Pulmonary artery endothelial cell (primary cell): ENCODE measurements around the gene RNF213. TPM values are rescaled to one million over a fixed set of nuclear protein-coding genes. Genes with fewer than 3 reads are reported as not detected.

Experiments used
- DNase-seq: peaks from one replicate; pipeline ENCODE4 v3.0.0-alpha.2; 2011; ENCODE audit warnings: low read depth, low spot score
- total RNA-seq: library from RNA; depleted of rRNA; stranded (reverse); fragments of >200 nt; gene quantifications from 2 replicates; pipeline ENCODE4 v1.2.3, GENCODE V29; 2014

RNF213 gene
- total RNA-seq, 1 donor from 2014 or later, result 94.8 TPM

DNA sequence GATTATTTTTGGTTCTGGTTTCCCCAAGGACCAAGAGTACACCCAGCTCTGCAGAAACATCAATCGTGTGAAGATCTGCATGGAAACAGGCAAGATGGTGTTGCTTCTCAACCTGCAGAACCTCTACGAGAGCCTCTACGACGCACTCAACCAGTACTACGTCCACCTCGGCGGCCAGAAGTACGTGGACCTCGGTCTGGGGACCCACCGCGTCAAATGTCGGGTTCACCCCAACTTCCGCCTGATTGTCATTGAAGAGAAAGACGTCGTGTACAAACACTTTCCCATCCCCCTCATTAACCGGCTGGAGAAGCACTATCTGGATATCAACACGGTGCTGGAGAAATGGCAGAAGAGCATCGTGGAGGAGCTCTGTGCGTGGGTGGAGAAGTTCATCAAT lies 86.9 kb downstream of the RNF213 start:
- no peak for DNase-seq

DNA sequence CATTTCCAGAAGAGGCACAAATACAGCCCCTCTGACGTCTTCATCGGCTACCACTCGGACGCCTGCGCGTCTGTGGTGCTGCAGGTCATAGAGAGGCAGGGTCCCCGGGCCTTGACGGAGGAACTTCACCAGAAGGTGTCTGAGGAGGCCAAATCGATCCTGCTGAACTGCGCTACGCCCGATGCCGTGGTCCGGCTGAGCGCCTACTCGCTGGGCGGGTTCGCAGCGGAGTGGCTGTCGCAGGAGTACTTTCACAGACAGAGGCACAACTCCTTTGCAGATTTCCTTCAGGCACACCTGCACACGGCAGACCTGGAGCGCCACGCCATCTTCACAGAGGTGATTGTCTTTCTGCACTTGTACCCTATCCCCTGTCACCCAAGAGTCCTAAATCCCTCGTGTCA lies 87.3 kb downstream of the RNF213 start:
- DNase-seq, result no peak

DNA sequence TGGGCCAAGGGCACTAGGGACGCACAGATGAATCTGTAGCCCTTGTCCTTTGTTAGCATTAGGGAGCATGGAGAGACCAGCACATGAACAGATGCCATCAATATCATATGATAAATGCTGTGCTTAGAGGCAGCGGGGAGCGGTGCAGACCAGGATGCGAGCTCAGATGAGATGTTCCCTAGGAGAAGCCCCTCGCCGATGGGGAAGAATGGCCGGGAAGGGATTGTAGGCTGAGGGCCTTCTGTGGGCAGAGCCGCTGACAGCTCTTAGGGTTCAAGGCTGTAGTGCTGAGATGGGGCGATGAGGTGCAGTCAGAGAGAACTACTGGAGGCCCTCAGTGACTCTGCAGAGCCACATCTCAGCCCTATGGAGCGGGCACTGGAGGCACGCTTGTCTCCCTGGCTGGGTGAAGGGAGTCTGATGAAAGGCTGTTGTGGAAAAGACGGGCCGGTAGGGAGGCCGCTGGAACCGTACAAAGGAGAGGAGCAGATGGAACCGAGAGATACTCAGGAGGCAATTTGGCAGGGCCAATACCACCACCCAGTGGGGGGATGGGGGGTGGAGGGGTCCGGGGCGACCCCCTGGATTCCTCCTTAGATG lies 88.0 kb downstream of the RNF213 start:
- no peak for DNase-seq

DNA sequence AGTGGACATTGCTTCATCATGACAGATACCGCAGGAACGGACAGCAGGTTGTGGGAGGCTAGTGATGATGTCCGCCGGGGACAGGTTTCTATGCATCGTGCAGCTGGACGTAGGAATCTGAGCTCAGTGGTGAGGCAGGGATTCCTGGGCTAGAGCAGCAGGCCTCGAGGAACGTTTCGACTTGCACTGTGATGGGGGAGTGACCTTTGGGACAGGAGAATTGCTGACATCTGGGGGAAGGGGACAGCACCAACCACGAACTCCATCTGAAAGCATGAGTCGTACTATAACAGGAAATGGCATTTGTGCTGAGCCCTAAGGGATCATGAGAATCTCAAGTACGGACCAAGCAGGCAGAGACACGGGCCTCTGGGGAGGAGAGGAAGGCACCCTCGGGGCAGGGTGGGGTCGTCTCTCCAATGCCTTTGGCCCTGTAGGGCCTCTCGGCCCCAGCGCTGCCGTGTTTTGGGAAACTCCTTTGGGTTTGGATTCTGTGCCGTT lies 88.5 kb downstream of the RNF213 start:
- DNase-seq, result no peak

DNA sequence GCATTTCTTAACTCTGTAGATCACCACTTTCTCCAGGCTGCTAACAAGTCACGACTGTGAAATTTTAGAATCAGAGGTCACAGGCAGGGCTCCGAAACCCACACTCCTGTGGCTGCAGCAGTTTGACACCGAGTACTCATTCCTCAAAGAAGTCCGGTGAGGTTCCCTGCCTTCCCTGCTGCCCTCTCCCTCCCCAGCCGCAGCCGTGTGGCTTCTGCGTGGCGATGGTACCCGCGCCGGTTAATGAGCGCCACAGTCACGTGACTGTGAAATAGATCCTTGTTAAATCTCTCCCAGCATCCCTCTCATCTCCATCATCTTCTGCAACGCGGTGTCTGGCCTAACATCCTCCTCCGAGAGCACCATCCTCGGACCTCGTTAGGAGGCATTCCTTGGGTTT lies 89.1 kb downstream of the RNF213 start:
- DNase-seq, result no peak

DNA sequence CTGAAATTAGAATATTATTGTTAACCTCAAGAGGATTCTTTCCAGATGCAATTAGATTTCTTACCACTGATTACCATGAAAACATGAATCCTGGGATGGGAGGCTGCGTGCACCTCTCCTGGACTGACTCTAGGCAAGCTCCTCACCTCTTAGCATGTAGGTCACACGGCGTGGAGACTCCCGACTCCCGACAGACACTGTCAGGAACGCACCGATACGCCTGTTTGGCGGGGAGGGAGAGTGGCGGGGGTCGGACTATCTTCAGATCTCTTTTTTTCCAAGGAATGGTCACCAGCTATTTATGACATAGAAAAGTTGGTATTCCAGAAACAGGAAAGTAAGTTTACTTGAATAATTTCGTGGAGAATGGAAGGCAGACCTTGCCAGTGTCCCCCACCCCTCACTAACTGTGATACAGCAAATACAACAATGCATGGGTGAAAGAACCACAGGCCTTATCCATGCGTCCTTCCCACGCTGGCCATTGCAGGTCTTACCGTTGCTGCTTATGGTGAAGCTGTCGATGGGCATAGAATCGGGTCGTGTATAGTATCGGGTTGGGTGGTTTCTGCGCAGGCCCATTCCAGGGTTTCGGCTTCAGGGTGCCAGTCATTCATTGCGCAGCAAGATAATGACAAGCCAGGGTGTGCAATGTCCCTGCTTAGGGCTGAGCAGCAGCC lies 91.7 kb downstream of the RNF213 start:
- DNase-seq, result no peak

DNA sequence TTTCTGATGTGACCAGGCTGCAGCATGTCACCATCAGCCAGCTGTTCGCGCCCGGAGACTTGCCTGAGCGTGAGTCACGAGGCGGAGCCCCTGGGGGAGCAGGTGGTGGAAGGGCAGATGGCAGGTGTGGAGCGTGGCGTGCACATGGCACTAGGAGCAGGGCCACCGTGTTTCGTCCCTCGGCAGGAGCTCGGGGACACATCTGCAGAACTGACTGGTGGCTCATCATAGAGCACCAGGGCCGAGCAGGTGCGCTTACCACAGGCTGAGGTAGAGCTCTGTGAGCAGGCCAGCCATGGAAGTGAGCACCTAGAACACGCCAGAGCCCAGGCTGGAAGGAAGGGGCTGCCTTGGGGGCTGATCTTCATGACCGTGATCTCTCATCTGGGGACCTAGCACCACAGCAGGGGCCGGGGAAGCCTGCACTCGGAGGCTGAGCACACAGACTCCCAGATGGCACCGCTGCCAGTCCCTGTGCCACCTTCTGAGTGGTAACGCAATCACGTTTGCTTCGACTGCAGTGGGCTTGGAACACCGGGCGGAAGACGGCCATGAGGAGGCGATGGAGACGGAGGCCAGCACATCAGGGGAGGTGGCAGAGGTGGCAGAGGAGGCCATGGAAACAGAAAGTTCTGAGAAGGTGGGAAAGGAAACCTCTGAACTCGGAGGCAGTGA lies 92.5 kb downstream of the RNF213 start:
- no peak for DNase-seq

DNA sequence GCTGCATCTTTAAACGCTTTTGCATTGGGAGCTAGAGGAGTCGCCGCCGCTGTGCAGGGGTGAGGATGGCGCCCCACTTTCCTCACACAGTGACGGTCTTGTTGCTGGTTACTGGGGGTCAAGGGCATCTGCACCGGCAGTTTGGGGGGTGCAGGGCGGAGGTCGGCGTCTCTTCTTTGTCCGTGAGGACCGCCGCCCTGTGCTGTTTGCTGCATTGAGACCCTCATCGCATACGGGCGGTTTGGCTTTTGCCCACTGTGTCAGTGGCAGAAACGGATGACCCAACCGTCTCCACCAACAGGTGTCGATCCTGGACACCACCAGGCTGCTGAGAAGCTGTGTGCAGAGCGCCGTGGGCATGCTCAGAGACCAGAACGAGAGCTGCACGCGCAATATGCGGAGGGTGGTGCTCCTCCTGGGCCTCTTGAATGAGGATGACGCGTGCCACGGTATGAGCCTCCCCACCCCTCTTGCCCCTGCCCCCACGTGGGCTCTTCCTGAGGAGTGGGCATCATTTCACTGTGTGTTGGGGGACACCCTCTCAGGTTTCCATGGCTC lies 93.1 kb downstream of the RNF213 start:
- DNase-seq, result no peak

DNA sequence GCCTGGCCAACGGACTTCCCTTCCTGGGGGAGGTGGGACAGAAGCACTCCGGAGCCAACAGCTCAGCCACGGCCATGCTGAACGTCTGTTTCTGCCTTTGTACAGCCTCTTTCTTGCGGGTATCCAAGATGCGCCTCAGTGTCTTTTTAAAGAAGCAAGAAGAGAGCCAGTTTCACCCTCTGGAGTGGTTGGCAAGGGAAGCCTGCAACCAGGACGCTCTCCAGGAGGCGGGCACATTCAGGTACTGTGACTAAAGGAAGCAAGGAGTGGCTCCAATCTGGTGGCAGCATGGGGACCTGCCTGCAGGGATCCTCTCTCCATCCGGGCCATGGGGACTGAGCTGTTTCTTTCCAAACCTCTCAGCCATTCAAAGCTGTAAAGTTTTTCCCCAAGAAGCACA lies 93.7 kb downstream of the RNF213 start:
- no peak for DNase-seq

DNA sequence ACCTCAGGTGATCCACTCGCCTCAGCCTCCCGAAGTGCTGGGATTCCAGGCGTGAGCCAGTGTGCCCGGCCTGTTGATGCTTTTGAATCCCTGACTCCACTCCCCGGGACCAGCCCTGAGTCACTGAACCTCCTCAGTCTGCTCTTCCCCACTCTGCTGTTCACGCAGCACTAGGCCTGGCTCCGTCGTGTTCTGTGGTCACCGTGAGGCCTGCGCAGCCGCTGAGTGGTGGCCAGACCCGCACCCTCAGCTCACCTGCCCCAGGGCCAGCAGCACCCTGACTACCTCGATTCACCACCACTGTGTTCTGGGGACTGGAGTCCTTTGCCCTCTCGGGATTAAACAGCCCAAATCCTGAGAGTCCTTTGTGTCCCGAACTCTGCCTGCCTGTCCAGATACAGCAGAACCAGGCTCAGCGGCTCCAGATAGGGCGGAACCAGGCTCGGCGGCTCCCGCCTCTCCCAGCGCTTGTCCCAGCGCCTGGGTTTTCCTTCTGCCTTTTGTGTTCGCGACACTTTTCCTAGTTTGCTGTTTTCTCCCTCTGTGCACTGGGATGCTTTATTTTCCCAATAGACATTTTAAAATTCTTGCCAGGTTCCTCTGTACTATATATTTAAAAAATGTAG lies 95.7 kb downstream of the RNF213 start:
- no peak for DNase-seq

DNA sequence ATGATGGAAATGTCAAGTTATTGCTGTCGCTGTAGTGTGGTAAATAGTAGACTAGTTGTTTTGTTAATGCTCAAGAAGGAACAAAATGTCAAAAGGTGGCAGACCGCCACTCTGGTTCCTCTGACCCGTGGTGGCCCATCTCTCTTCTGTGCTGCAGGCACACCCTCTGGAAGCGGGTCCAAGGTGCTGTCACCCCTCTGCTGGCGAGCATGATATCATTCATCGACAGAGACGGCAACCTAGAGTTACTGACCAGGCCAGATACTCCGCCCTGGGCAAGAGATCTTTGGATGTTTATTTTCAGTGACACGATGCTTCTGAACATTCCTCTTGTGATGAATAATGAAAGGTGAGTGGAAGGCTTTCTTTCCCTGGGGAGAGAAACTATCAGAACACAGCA lies 97.5 kb downstream of the RNF213 start:
- no peak for DNase-seq

DNA sequence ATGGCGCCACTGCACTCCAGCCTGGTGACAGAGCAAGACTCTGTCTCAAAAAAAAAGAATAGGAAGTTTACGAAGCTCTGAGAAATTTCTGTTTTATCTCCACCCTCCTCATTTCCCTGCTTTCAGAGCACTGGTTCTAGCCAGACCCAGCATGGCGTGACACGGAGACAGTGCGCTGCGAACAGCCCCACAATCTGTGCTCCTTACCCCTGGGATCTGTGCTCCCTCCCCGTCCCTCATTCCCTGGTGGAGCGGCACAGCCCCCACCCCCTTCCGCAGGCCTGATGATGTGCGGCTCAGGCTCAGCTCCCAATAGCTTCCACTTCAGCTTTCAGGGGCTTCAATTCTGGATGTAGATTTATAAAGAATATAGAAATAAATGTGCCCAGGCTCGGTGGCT lies 98.2 kb downstream of the RNF213 start:
- no peak for DNase-seq

DNA sequence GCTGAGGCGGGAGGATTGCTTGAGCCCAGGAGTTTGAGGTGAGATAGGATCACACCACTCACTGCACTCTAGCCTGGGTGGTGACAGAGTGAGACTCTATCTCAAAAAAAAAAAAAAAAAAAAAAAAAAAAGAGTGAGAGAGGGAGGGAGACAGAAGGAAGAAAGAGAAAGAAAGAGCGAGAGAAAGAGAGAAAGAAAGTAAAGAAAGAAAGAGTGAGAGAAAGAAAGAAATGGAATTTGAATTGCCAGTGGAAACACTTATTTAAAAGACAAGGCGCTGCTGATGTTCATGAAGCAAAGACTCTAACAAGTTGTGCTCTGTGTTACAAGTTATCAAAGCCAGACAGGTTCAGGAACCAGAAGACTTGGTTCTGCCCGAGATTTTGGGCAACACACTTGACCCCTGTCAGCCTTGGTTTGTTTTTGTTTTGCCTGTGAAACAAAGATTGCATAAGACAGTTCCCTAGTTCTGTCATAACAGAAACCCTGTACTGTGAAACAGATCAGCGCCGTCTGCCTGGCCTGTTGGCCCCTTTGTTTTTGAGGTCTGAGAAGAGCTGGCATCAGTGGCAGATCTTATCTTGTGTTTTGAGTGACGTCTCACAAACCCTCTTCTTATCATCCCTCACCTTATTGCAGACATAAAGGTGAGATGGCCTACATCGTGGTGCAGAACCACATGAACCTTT lies 98.9 kb downstream of the RNF213 start:
- DNase-seq, result no peak

DNA sequence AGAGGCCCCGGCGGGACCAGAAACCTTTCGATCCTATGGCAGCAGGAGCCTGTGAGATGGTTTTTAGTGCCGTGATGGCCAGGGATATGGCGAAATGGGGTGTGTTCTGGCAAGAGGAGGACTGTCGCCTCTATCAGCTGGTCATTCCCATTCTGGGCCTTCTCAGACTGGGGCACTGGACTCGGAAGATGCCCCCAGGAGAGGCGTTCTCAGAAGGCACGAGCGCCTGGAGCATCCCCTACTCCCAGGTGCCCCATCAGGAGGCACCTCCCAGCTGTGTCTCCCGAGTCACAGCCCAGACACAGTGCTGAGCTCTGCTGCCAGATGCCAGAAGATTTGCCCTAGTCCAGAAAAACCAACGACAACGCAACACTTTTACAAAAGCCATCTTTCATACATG lies 99.7 kb downstream of the RNF213 start:
- DNase-seq, result no peak

DNA sequence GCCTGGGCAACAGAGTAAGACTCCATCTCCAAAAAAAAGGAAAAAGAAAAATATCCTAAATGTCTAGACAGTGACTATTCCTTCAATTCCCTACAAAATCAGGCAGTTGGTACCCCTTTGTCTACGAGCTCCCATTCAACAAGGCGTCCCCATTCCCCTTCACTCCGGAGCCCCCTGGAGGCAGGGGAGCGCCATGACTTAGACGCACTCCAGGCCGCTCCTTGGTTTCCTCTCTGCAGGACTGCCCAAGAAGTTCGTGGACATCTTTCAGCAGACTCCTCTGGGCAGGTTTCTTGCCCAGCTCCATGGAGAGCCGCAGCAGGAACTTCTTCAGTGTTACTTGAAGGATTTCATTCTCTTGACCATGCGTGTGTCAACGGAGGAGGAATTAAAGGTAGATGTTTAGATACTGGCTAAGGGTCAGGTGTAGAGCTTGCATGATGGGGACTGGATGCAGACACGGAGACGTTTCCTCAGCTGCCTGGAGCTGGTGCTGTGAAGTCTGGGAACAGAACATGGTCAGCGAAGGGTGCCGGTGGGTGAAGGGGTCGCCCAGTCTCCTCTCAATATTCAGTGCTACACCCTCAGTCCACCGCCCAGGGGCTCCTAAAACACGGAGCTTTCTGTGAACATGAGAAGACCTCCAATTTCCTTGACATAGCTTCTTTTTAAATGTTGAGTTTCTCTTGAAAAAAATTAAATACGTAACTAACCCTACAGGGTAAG lies 101.0 kb downstream of the RNF213 start:
- DNase-seq, result no peak

DNA sequence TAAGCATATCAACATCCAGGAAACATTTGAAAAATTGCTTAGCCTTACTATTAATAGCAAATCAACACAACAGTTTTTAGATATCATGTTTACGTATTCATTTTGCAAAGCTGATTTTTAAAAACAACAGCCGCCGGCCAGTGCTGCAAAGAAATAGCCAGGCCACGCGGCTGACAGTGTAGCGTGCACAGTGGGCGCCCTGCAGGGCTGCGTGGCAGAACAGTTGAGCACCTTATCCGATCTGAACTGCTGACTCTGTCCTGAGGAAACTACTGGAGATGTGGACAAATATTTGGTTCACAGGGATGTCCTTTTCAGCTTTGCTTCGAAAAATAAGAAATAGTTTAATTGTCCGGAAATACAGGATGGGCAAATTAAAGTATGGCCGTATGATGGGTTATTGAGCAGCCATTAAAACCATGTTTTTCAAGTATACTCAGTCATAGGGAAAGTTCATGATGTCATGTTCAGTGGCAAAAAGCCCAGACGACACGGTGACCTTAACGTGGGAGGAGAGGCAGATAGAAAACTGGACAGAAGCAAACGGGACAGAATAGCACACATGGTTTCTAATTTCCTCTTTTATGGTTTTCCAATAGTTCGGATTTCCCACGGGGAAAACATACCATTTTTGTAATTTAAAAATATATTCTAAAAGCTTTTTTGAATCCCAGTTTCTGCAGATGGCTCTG lies 101.9 kb downstream of the RNF213 start:
- DNase-seq, result no peak

DNA sequence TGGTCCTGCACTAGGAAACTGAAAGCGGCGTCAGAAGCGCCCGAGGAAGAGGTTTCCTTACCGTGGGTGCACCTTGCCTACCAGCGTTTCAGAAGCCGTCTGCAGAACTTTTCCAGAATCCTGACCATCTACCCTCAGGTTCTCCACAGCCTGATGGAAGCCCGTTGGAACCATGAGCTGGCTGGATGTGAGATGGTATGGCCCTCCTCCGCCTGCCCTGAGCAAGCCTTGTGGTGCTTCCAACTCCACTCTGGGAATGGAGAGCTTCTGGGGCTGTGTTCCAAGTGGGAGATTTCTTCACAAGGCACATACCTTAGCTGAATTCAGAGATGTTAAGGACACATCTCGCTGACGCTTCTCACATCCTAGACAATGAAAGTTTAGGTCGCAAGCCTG lies 102.5 kb downstream of the RNF213 start:
- DNase-seq, result no peak

DNA sequence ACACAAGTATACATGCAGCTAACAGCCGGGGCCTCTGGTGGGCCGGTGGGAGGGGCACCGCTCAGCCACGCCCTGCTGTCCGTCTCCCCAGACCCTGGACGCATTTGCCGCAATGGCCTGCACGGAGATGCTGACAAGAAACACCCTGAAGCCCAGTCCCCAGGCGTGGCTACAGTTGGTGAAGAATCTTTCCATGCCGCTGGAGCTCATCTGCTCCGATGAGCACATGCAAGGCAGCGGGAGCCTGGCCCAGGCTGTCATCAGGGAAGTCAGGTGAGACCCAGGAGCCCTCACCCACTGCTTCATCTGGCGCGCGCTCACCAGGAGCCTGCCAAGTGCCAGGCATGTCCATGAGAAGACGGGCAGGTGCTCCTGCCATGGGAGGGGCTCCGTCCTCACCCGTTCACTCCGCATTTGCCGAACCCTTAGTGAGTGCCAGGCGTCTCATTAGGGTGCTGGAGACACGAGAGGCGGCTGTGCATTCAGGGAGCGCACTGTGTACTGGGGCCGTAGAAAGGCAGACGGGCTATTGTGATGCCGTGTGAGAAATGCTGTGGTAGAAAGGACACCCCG lies 103.0 kb downstream of the RNF213 start:
- no peak for DNase-seq

DNA sequence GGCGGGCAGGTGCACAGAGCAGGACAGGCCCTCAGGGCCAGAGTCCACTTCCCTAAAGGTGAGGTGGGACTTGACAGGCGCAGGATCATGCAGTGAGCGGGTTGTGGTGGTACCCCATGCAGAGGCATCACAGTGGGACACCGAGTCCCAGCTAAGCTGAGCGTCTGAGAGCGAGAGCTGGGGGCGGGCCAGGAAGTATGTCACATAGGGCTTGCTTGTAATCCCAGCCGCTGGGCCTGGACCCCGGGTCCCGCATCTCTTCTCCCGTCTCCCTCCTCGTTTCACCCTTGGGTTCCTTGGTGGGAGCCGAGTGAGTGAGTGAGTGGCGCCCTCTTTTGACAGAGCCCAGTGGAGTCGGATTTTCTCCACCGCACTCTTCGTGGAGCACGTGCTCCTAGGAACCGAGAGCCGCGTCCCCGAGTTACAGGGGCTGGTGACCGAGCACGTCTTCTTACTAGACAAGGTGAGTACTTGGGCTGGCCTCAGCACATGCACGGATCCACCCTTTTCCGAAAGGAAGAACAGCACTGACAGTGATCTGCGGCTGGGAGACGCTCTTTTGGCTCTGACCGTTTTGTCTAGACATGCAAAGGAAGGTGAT lies 103.5 kb downstream of the RNF213 start:
- no peak for DNase-seq
